ENCODE results near the gene CREG1.
"Not testable (repeated sequence)": the region's sequence is repeated elsewhere in the genome, so short reads cannot be mapped to it uniquely, and the experiment has no call there.

The CREG1 gene

GRCh38 chr1:167553136-167554027 lies at the start of gene CREG1:
CREG1 (minus strand) TSS chr1:167553762.
- DNase-seq: peak; percentile 87 to 92

GRCh38 chr1:167602840-167603239 lies 49.3 kb upstream of the CREG1 start:
- DNase-seq: peak in 1 of 2 donors; percentile 25

DNA sequence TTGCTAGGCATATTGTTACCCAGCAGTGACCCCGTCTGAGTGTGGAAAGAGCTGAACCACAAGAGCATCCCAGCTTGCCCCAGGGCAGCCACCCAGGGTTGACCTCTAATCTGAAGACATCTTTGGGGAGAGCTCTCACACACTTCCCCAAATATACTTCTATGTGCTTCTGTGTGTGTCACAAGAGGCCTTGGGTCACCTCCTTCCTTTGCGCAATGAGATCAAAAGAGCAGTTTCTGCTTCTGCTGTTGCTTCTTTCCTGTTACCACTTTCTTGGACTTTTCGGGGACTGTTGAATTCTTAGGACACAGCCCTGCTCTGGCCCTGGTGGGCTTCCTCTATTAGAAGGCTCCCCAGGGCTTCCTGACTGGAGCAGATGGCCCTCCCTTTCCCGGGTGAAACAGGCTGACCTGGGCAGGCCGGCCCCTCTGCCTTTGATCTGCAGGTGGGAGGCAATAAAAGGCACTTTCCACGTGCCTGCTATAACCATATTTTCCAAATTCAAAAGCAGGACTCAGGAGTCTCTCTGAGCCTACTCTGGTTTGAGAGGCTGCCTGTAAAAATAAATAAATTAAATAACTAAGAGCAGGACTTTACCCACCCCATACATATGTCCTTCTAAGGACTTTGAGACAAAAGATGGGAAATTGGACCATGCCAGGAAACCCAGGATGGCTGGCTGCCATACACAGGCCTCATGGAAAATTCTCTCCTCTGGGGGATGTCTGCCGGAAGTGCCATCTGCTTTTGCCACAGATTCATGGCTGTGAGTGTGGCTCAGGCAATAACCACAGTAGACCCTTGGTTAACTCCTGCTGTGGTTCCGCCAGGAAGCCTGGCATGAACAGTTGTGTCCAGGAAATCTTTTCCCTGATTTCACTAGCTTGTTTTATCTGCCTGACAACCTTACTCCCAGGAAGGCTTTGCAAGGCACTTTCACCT lies 48.2 kb upstream of the CREG1 start:
- peak; percentile 42 to 61 for DNase-seq

- peak; percentile 43 to 77 for DNase-seq
Observed at GRCh38 chr1:167599957-167600581, 46.5 kb upstream of the CREG1 start.

- DNase-seq: no peak
Observed at GRCh38 chr1:167594822-167595221, 41.3 kb upstream of the CREG1 start.

- DNase-seq: no peak
Observed at GRCh38 chr1:167593860-167594259, 40.3 kb upstream of the CREG1 start.

GRCh38 chr1:167592475-167592874 lies 38.9 kb upstream of the CREG1 start:
- DNase-seq: no peak

- no peak for DNase-seq
Observed at GRCh38 chr1:167588361-167588760, 34.8 kb upstream of the CREG1 start.

- DNase-seq: no peak
Observed at GRCh38 chr1:167587872-167588271, 34.3 kb upstream of the CREG1 start.

DNA sequence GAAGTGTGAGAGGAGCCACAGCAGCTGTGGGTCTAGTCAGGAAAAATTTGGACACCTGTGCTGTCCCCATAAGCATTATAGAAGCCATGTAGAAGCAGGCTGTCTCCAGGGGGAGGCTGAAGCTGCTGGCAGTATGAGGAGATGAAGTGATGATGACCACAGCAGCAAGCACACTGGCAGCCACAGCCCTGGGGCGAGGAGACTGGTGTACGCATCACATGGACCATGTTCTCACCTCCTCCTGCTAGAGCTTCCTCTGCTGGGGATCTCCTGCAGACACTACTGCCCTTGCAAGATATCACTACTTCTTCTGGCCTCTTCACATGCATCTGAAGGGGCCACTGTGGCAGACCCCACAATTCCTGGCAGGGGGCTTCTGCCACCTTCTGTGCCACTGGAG lies 33.8 kb upstream of the CREG1 start:
- DNase-seq: no peak

DNA sequence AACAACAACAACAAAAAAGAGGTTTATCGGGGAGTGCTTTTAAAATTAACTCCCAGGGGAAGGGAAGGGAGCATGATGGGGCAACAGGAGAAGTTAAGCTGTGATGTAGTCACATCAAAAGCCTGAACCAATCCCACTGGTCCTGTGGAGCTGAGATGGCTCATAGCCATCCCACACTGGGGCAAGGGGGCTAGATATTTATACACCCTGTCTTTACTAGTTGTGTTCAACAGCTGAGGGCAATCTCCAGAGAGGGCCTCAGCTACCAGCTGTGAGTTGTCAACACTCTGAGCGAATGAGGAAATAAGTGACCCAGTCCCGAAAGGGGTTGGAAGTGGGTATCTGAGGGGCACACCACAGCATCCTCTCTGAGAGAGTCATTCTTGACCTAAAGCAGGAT lies 31.0 kb upstream of the CREG1 start:
- no peak for DNase-seq

DNA sequence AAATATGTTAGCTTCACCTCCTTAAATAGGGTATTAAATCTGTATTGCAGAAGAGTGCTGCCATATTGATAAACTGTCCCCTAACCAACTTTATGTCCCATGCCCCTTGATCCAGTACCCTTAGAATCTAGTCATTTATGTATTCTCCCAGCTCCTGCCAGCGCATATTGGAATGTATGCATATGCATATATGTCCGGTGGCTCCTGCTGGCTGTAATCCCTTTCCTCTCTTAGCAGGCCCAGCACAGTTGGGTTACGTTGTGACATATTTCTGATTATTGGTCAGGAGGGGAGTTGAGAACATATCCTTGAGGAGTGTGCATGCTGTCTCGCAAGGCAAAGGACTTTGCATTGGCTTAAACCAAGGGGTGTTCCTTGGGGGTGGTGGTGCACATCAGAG lies 29.2 kb upstream of the CREG1 start:
- DNase-seq: no peak

- no peak for DNase-seq
Observed at GRCh38 chr1:167582064-167582463, 28.5 kb upstream of the CREG1 start.

DNA sequence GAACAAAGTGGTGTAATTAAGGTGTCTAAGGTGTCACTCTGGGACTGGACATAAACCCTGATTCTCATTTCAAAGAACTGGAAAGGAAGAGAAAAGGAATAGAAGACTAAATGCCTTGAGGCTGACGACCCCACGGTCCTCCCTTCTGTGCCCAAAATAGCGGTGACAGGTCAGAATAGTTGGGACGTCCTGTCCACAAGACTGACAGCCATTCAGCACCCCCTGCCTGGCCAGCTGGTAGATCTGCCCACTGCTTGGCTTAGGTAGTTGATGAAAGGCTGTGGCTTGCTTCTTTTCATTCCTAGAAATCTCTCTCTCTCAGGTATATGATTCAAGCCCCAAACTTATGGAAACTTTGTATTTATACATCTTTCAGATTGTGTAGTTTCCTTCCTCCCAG lies 26.4 kb upstream of the CREG1 start:
- DNase-seq: no peak

GRCh38 chr1:167578939-167579521 lies 25.5 kb upstream of the CREG1 start:
- no peak for DNase-seq

DNA sequence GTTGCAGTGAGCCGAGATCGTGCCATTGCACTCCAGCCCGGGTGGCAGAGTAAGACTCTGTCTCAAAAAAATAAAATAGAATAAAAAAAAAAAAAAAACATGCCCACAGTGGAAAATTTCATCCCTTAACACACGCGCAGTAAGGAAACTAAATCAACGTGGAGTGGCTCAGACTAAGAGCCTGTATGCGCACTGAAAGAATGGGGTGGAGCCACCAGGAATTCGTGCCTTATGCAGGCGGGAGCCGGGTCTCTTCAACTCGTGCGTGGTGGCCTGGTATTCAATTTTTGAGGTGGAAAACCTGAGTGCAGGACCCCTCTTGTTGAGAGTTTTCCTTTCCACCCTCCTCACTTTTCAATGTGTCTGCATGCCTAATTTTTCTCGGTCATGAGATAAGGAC lies 22.1 kb upstream of the CREG1 start:
- no peak for DNase-seq

- no peak for DNase-seq
Observed at GRCh38 chr1:167573035-167573434, 19.5 kb upstream of the CREG1 start.

DNA sequence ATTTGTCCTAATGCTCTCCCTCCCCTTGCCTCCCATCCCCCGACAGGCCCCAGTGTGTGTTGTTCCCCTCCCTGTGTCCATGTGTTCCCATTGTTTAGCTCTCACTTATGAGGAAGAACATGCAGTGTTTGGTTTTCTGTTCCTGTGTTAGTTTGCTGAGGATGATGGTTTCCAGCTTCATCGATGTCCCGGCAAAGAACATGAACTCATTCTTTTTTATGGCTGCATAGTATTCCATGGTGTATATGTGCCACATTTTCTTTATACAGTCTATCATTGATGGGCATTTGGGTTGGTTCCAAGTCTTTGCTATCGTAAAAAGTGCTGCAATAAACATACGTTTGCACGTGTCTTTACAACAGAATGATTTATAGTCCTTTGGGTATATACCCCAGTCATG lies 17.1 kb upstream of the CREG1 start:
- not testable (repeated sequence) for DNase-seq

GRCh38 chr1:167567663-167568062 lies 14.1 kb upstream of the CREG1 start:
- DNase-seq: no peak

DNA sequence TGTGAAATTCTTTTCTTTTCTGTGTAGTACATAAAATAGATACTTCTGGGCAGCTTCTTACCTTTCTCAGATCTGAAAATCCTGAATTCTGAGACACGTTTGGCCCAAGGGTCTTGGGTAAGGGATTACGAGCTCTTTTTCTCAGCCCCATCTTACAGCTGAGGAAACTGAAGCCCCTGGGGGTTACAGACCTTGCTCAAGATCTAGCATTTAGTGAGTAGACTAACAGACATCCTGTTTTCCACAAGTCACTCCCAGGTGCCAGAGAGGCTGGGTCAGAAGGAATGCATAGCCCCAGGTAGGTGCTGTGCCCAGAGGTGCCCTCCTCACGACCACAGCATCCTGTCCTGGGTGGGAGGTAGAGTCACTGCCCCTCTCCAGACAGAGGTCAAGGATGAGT lies 13.2 kb upstream of the CREG1 start:
- no peak for DNase-seq

GRCh38 chr1:167565922-167566321 lies 12.4 kb upstream of the CREG1 start:
- no peak for DNase-seq

- no peak for DNase-seq
Observed at GRCh38 chr1:167564612-167565270, 11.2 kb upstream of the CREG1 start.
